RCC 7860 (cell line): Measurements from ENCODE around the gene FRMD4B.

Experiments used
- DNase-seq: peaks from one replicate; pipeline ENCODE4 v3.0.0-alpha.2; 2015; ENCODE audit warnings: low spot score
- FAIRE-seq: peaks from 2 replicates; lab custom pipeline; 2012; peaks lifted over from hg19 to GRCh38; lab: Jason Lieb, UNC

FRMD4B gene

GRCh38 chr3:69385723-69386555 lies at the start of gene FRMD4B:
Gene FRMD4B (minus strand): TSS chr3:69386088. CDS start chr3:69385989, 99 bp downstream.
- FAIRE-seq = no peak
- no peak for DNase-seq

GRCh38 chr3:69433969-69434325 lies 48.1 kb upstream of the FRMD4B start:
- FAIRE-seq (no peak), DNase-seq (no peak)

GRCh38 chr3:69433121-69433968 lies 47.5 kb upstream of the FRMD4B start:
- DNase-seq (no peak), FAIRE-seq (no peak)

- DNase-seq (no peak), FAIRE-seq (no peak)
Observed at GRCh38 chr3:69428657-69429255, 42.9 kb upstream of the FRMD4B start.

- FAIRE-seq (no peak), DNase-seq (no peak)
Observed at GRCh38 chr3:69426967-69427304, 41.0 kb upstream of the FRMD4B start.

- DNase-seq (no peak), FAIRE-seq (no peak)
Observed at GRCh38 chr3:69426291-69426966, 40.5 kb upstream of the FRMD4B start.

GRCh38 chr3:69425249-69425648 lies 39.4 kb upstream of the FRMD4B start:
- DNase-seq (no peak), FAIRE-seq (no peak)

- FAIRE-seq (no peak), DNase-seq (no peak)
Observed at GRCh38 chr3:69423463-69424155, 37.7 kb upstream of the FRMD4B start.

GRCh38 chr3:69422751-69423150 lies 36.9 kb upstream of the FRMD4B start:
- FAIRE-seq = no peak
- no peak for DNase-seq

GRCh38 chr3:69420781-69421520 lies 35.1 kb upstream of the FRMD4B start:
- no peak for FAIRE-seq
- DNase-seq = no peak

GRCh38 chr3:69419276-69419675 lies 33.4 kb upstream of the FRMD4B start:
- FAIRE-seq = no peak
- DNase-seq = no peak

GRCh38 chr3:69417541-69418078 lies 31.7 kb upstream of the FRMD4B start:
- DNase-seq (no peak), FAIRE-seq (no peak)

- FAIRE-seq (no peak), DNase-seq (no peak)
Observed at GRCh38 chr3:69413551-69414207, 27.8 kb upstream of the FRMD4B start.

- FAIRE-seq = no peak
- DNase-seq = no peak
Observed at GRCh38 chr3:69411346-69411745, 25.5 kb upstream of the FRMD4B start.

GRCh38 chr3:69410301-69410700 lies 24.4 kb upstream of the FRMD4B start:
- FAIRE-seq (no peak), DNase-seq (peak; percentile 39)

- DNase-seq (no peak), FAIRE-seq (no peak)
Observed at GRCh38 chr3:69409831-69410230, 23.9 kb upstream of the FRMD4B start.

- FAIRE-seq (no peak), DNase-seq (no peak)
Observed at GRCh38 chr3:69409011-69409410, 23.1 kb upstream of the FRMD4B start.

- no peak for DNase-seq
- FAIRE-seq = no peak
Observed at GRCh38 chr3:69408542-69408941, 22.7 kb upstream of the FRMD4B start.

- DNase-seq = no peak
- FAIRE-seq = no peak
Observed at GRCh38 chr3:69407908-69408307, 22.0 kb upstream of the FRMD4B start.
